GM21381 (cell line): ENCODE data around the gene COL5A1.

Source experiments
- ATAC-seq: cut with Tn5 transposase; IDR thresholded peaks from one replicate; pipeline ENCODE4 v1.9.1; 2021; ENCODE audit warnings: mild to moderate bottlenecking, moderate library complexity; ENCODE audit not compliant: unreplicated experiment

The COL5A1 gene

DNA sequence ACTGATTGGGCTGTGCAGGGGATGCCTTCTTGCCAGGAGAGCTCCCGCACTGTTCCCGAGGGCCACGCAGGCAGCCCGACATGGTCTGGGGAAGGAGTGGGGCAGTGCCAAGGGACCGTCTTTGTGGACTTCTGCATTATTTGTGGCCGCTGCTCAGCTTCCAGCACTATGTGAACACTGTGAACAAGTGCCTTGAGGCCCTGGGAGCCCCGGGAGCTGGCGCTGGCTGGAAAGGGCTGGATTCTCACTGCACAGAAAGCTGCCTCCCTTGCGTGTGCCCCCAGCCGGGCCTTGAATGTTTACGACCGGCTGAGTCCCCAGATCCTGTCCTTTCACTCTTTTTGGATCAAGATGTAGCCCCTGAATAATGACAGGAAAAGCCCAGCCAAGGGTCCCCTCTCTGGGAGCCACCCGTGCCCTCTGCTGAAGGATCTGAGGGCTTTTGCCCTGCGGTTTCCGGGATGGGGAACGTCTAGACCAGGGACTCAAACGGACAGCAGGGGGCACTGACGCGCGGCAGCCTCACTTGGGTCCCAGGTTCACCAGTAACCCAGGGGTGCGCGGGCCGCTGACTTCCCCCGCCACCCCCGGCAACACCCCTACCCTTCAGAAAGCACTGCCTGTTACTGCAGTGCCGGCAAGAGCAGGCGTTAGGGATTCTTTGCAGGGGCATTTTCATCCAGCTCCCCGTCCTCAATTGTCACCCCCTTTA lies 140.1 kb downstream of the COL5A1 start:
- ATAC-seq = no peak

GRCh38 chr9:134782921-134783698 lies 141.5 kb downstream of the COL5A1 start:
- ATAC-seq = no peak

DNA sequence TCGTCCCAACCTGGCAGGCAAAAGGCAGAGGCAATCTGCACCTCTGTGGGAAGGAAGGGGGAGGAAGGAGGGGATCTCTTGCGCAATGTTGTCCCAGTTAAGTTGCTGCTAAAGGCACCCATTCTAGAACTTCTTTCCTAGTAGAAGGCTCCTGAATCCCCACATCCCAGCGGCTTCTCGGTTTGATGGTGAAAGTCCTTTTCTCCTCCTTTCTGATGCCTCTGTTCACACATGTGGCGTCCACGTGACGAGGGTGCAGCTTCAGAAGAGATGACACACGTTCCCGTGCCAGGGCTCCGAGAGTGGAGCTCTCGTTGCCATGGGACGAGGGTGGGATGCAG lies 142.1 kb downstream of the COL5A1 start:
- no peak for ATAC-seq

- no peak for ATAC-seq
Observed at GRCh38 chr9:134784577-134785305, 143.1 kb downstream of the COL5A1 start.

GRCh38 chr9:134785325-134786108 lies 143.9 kb downstream of the COL5A1 start:
- no peak for ATAC-seq

DNA sequence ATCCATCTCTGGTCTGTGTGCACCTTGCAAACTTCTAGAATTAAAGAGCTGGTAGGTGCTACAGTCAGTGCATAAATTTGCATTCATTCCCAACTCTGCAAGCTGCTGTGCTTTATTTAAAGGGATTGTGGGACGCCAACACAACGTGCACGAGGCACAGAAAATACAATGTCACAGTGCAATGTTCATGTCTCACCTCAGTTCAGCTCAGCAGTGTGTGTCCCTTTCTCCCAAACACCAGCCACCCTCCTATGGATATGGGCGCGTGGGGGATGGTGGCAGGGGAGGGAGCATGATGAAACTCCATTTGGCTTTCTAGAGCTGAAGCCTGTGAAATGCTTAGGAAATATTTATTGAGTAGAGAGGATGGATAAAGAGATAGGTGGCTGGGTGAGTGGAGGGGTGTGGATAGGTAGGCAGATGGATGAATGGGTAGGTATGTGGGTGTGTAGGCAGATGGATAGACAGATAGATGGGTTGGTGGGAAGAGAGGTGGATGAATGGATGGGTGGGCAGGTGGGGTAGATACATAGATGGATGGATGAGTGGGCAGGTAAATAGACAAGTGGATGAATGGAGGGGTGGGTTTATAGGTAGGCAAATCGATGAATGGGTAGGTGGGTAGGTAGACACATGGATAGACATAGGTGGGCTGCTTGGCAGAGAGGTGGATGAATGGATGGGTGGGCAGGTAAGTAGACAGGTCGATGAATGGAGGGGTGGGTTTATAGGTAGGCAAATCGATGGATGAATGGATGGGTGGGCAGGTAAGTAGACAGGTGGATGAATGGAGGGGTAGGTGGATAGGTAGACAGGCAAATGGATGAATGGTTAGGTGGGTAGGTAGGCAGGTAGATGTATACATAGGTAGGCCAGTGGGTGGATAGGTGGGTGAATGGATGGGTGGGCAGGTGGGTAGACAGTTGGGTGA lies 146.3 kb downstream of the COL5A1 start:
- no peak for ATAC-seq

DNA sequence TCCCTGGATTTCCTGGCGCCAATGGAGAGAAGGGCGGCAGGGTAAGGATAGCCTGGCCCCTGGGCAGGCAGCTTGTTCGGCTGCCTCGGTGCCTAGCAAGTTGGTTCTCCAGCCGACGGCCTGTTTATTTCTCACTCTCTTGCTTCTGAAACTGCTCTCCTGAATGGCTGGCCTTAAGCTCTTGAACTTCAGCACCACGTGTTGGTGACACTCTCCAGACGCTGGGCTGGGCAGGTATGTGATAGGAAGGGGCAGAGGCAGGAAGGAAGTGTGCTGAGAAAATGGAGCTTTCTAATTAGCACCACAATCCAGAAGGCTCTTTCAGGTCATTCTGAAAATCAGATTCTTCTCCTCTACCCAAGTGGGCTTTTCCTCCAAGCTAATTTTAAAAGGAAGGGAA lies 147.6 kb downstream of the COL5A1 start:
- ATAC-seq = no peak

GRCh38 chr9:134791009-134791408 lies 149.4 kb downstream of the COL5A1 start:
- ATAC-seq = no peak

DNA sequence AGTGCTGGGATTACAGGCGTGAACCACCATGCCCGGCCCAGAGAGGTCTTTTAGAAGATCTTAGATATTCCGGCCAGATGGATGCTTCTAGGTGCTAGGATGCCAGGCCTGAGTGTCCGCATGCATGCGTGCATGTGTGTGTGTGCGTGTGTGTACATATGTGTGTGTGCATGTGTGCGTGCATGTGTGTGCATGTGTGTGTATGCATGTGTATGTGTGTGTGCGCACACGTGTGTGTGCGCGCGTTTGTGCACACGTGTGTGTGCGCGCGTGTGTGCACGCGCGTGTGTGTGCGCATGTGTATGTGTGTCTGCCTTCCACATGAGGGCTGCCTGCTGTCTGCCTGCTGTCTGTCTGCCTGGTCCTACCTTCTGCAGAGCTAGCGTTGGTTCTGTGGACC lies 151.0 kb downstream of the COL5A1 start:
- no peak for ATAC-seq

DNA sequence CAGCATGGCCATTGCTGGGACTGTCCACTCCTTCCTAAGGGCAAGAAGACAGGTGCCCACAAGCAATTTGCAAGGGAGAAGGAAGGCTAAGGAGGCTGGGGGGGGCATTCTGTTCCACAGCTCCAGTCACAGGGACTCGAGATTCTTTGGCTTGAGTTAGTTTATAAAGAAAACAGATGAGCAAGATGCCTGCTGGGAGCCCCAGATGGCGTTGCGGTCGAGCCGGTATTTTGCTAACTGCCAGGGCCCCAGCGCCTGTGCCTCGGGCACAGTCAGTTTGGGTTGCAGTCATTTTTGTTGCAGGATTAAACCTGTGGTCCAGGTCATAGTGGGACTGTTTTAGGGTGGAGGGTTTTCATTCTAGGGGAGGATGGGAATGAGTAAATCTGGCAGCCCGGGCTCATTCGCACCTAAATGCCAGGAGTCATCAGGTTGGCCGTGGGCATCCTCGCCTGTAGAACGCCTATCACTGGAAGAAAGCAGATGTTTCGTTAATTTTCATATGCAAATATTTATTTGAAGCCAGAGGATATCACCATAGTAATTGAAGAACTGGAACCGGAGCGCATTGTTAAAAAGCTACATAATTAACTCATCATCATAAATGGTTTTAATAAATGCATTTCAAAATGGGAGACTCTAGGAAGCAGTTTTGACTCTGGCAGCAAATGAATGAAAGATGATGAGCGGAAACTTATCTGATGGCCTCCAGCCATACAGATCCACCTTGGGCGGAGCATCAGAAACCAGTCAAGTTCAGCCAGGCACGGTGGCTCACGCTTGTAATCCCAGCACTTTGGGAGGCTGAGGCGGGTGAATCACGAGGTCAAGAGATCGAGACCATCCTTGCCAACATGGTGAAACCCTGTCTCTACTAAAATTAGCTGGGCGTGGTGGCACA lies 151.9 kb downstream of the COL5A1 start:
- ATAC-seq = no peak

- ATAC-seq = no peak
Observed at GRCh38 chr9:134794663-134795370, 153.2 kb downstream of the COL5A1 start.

DNA sequence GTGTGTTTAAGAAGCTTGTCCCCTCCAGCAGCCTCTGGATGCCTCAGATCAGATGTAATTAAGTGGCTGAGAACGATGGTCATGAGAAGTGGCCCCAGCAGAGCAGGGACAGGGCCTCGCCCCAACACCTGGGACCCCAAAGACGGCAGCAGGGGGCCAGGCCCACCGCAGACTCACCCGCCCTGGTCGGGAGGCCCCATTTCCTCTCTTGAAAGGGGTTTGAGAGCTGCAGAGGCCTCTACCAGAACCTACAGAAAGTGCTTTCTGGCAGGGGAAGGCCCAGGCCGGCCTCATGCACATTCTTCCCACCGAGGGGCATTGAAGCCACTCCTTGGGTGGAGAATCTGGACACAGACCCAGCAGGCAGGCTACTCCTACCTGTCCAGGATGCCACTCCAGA lies 153.8 kb downstream of the COL5A1 start:
- ATAC-seq = no peak

DNA sequence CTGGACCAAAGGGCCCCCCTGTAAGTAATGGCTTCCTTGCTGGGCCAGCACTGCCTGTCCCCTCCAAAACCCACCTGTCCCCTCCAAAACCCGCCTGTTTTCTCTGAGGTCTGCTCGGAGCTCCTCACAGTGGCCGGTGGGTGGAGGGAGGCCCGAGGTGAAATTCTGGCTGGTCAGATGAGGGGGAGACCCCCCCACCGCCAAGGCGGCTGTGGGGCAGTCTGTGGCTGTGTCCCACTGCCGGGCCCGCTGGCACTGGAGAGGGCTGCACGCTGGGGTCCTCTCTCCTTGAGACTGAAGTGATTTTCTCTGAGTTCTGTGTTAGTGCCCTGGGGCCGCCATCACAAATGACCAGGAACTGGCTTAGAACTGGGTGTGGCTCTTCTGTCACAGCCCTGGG lies 155.3 kb downstream of the COL5A1 start:
- no peak for ATAC-seq

- no peak for ATAC-seq
Observed at GRCh38 chr9:134800791-134801339, 159.3 kb downstream of the COL5A1 start.

GRCh38 chr9:134802216-134802795 lies 160.7 kb downstream of the COL5A1 start:
- ATAC-seq = no peak

DNA sequence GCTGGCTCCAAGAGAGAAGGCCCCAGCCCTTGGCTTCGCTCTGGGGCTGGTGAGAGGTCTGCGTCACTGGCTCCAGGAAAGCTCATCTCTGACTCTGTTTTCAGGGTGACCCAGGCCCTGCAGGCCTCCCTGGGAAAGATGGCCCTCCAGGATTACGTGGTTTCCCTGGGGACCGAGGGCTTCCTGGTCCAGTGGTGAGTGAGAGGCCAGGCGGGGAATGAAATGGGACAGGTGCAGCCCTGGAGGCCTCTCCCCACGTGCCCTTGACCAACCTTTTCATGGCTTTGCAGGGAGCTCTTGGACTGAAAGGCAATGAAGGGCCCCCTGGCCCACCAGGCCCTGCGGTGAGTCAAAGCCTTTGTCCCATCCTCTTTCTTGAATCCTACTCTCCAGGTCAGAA lies 163.3 kb downstream of the COL5A1 start:
- no peak for ATAC-seq

GRCh38 chr9:134807716-134808446 lies 166.3 kb downstream of the COL5A1 start:
- no peak for ATAC-seq
